IPS-18a (cell line): Measurements from ENCODE around the gene SYTL4.

Source experiments
- H3K27ac ChIP-seq: one replicate; pipeline ENCODE4 v1.5.1; 2013; ENCODE audit warnings: low read length
- H3K27me3 ChIP-seq: one replicate; pipeline ENCODE4 v1.6.1; 2013; ENCODE audit warnings: mild to moderate bottlenecking, low read length; ENCODE audit not compliant: control insufficient read depth, insufficient read depth
- H3K36me3 ChIP-seq: one replicate; pipeline ENCODE4 v1.6.1; 2013; ENCODE audit warnings: low read depth, low read length; ENCODE audit not compliant: control insufficient read depth
- H3K4me1 ChIP-seq: one replicate; pipeline ENCODE4 v1.6.1; 2013; ENCODE audit warnings: low read depth, low read length; ENCODE audit not compliant: control insufficient read depth
- H3K4me3 ChIP-seq: one replicate; pipeline ENCODE4 v1.5.1; 2013; ENCODE audit warnings: low read length
- H3K9ac ChIP-seq: one replicate; pipeline ENCODE4 v1.6.1; 2013; ENCODE audit warnings: mild to moderate bottlenecking, low read length, moderate library complexity
- H3K9me3 ChIP-seq: one replicate; pipeline ENCODE4 v1.6.1; 2013; ENCODE audit warnings: low read depth, low read length; ENCODE audit not compliant: control insufficient read depth

The SYTL4 gene

GRCh38 chrX:100721328-100721727 is 10.6 kb downstream of the SYTL4 start:
- H3K4me1 ChIP-seq: peaks cover 7% of the 10 kb centered on the region
- no peaks in the 10 kb centered on the region for H3K27me3 ChIP-seq
- H3K4me3 ChIP-seq: no peak overlapping the region
- no peaks in the 10 kb centered on the region for H3K36me3 ChIP-seq
- no peak overlapping the region for H3K9ac ChIP-seq
- H3K9me3 ChIP-seq: peaks cover 4% of the 10 kb centered on the region
- no peak overlapping the region for H3K27ac ChIP-seq

GRCh38 chrX:100720301-100720700 is 11.6 kb downstream of the SYTL4 start:
- H3K27me3 ChIP-seq: no peaks in the 10 kb centered on the region
- peaks cover 4% of the 10 kb centered on the region for H3K9me3 ChIP-seq
- peaks cover 7% of the 10 kb centered on the region for H3K4me1 ChIP-seq
- H3K36me3 ChIP-seq: no peaks in the 10 kb centered on the region
- no peak overlapping the region for H3K4me3 ChIP-seq
- H3K27ac ChIP-seq: no peak overlapping the region
- no peak overlapping the region for H3K9ac ChIP-seq

GRCh38 chrX:100719139-100719538 is 12.8 kb downstream of the SYTL4 start:
- no peak overlapping the region for H3K9ac ChIP-seq

GRCh38 chrX:100717363-100717762 is 14.6 kb downstream of the SYTL4 start:
- H3K36me3 ChIP-seq: no peaks in the 10 kb centered on the region
- H3K9ac ChIP-seq: no peak overlapping the region
- H3K9me3 ChIP-seq: no peaks in the 10 kb centered on the region
- no peaks in the 10 kb centered on the region for H3K27me3 ChIP-seq
- H3K4me3 ChIP-seq: no peak overlapping the region
- no peak overlapping the region for H3K27ac ChIP-seq
- H3K4me1 ChIP-seq: peaks cover 7% of the 10 kb centered on the region

More at GRCh38 chrX:100719139-100719538, 12.8 kb downstream of the SYTL4 start:
- Histone ChIP-seq H3K27ac (no peak overlapping the region), H3K4me3 (no peak overlapping the region), H3K4me1 (peaks cover 7% of the 10 kb centered on the region), H3K27me3 (no peaks in the 10 kb centered on the region), H3K36me3 (no peaks in the 10 kb centered on the region), H3K9me3 (peaks cover 4% of the 10 kb centered on the region)

GRCh38 chrX:100710816-100711215 is 21.1 kb downstream of the SYTL4 start:
- H3K9ac ChIP-seq: no peak overlapping the region
- H3K27ac ChIP-seq: no peak overlapping the region
- H3K27me3 ChIP-seq: no peaks in the 10 kb centered on the region
- no peaks in the 10 kb centered on the region for H3K36me3 ChIP-seq
- H3K4me3 ChIP-seq: no peak overlapping the region
- no peaks in the 10 kb centered on the region for H3K4me1 ChIP-seq
- H3K9me3 ChIP-seq: no peaks in the 10 kb centered on the region

- Histone ChIP-seq H3K27me3 (no peaks in the 10 kb centered on the region), H3K9ac (no peak overlapping the region), H3K36me3 (no peaks in the 10 kb centered on the region), H3K4me3 (no peak overlapping the region), H3K27ac (no peak overlapping the region), H3K9me3 (no peaks in the 10 kb centered on the region), H3K4me1 (no peaks in the 10 kb centered on the region)
These were observed 27.2 kb downstream of the SYTL4 start for GRCh38 chrX:100704581-100705203.

GRCh38 chrX:100700809-100701208 is 31.1 kb downstream of the SYTL4 start:
- no peak overlapping the region for H3K4me3 ChIP-seq
- no peaks in the 10 kb centered on the region for H3K9me3 ChIP-seq
- H3K36me3 ChIP-seq: no peaks in the 10 kb centered on the region
- H3K9ac ChIP-seq: no peak overlapping the region
- H3K4me1 ChIP-seq: no peaks in the 10 kb centered on the region
- H3K27me3 ChIP-seq: no peaks in the 10 kb centered on the region
- H3K27ac ChIP-seq: no peak overlapping the region

- H3K9ac ChIP-seq: no peak overlapping the region
- no peaks in the 10 kb centered on the region for H3K36me3 ChIP-seq
- H3K9me3 ChIP-seq: no peaks in the 10 kb centered on the region
- H3K4me3 ChIP-seq: no peak overlapping the region
- H3K4me1 ChIP-seq: no peaks in the 10 kb centered on the region
- H3K27ac ChIP-seq: no peak overlapping the region
- no peaks in the 10 kb centered on the region for H3K27me3 ChIP-seq
These were observed 33.4 kb downstream of the SYTL4 start for GRCh38 chrX:100698551-100698950.

GRCh38 chrX:100696699-100697351 is 35.1 kb downstream of the SYTL4 start:
- no peaks in the 10 kb centered on the region for H3K27me3 ChIP-seq
- H3K9me3 ChIP-seq: no peaks in the 10 kb centered on the region
- no peaks in the 10 kb centered on the region for H3K36me3 ChIP-seq
- H3K4me1 ChIP-seq: no peaks in the 10 kb centered on the region
- H3K4me3 ChIP-seq: no peak overlapping the region
- no peak overlapping the region for H3K27ac ChIP-seq
- H3K9ac ChIP-seq: no peak overlapping the region

GRCh38 chrX:100695991-100696390 is 35.9 kb downstream of the SYTL4 start:
- Histone ChIP-seq H3K9ac (no peak overlapping the region), H3K4me1 (no peaks in the 10 kb centered on the region), H3K36me3 (no peaks in the 10 kb centered on the region), H3K27ac (no peak overlapping the region), H3K4me3 (no peak overlapping the region), H3K27me3 (no peaks in the 10 kb centered on the region), H3K9me3 (no peaks in the 10 kb centered on the region)

GRCh38 chrX:100695302-100695701 is 36.6 kb downstream of the SYTL4 start:
- no peak overlapping the region for H3K27ac ChIP-seq

GRCh38 chrX:100687546-100687945 is 44.4 kb downstream of the SYTL4 start:
- no peaks in the 10 kb centered on the region for H3K4me1 ChIP-seq
- H3K27ac ChIP-seq: no peak overlapping the region
- H3K4me3 ChIP-seq: no peak overlapping the region
- no peaks in the 10 kb centered on the region for H3K27me3 ChIP-seq
- no peak overlapping the region for H3K9ac ChIP-seq
- H3K9me3 ChIP-seq: no peaks in the 10 kb centered on the region
- no peaks in the 10 kb centered on the region for H3K36me3 ChIP-seq

More at GRCh38 chrX:100695302-100695701, 36.6 kb downstream of the SYTL4 start:
- Histone ChIP-seq H3K9me3 (no peaks in the 10 kb centered on the region), H3K27me3 (no peaks in the 10 kb centered on the region), H3K9ac (no peak overlapping the region), H3K4me1 (no peaks in the 10 kb centered on the region), H3K4me3 (no peak overlapping the region), H3K36me3 (no peaks in the 10 kb centered on the region)
